Measurements from ENCODE around the gene HSD17B3.
"Not testable (repeated sequence)": the region's sequence is repeated elsewhere in the genome, so short reads cannot be mapped to it uniquely, and the experiment has no call there.

The HSD17B3 gene

GRCh38 chr9:96236337-96236736 is 65.6 kb downstream of the HSD17B3 start:
- not testable (repeated sequence) for DNase-seq (ENCODE audit: low read depth)

- peak; percentile 23 for DNase-seq (ENCODE audit: low read depth)
Observed at GRCh38 chr9:96232539-96233241, 69.3 kb downstream of the HSD17B3 start.

DNA sequence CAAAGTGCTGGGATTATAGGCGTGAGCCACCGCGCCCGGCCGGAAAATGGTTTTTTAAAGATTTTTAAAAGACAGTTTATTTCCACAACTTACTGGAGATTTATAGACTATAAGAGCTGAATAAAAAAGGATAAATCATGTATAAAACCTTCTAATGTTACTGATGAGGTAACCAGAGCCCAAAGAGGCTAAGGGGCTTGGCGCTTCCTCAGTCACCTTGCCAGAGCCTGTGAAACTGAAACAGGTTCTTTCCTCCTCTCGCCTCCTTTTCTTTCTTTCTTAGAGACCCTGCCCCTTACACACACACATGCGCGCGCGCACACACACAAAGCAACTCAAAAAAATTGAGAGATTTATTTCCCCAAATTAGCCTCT is 69.8 kb downstream of the HSD17B3 start:
- no peak for DNase-seq (ENCODE audit: low read depth)

DNA sequence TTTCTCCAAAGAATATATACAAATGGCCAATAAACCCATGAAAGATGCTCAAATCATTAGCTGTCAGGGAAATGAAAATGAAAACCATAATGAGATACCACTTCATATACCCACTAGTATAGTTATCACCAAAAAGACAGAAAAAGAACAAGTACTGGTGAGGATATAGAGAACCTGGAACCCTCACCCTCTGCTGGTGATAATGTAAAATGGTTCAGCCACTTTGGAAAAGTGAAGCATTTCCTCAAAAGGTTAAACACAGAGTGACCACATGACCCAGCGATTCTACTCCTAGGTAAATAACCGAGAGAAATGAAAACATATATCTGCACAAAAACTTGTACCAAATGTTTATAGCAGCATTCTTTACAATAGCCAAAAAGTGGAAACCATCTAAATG is 72.0 kb downstream of the HSD17B3 start:
- DNase-seq (ENCODE audit: low read depth), result no peak

DNA sequence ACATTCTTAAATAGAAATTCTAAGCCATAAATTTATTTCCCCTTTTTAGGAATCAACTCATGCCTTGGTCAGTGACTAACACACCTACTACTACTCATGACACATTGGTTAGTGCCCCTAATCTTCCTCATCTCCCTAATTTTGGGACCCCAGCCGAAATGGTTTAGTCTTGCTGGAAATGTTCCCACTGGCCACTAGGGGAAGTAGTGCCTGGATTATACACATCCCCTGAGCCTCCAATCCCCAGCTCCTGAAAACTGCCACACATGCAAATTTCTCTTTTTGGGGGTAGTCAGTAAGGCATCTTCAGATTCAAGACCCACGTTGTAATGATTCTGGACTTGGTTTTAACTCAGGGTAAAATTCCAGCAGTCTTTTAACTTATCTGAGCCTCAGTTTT is 79.8 kb downstream of the HSD17B3 start:
- no peak for DNase-seq (ENCODE audit: low read depth)

DNA sequence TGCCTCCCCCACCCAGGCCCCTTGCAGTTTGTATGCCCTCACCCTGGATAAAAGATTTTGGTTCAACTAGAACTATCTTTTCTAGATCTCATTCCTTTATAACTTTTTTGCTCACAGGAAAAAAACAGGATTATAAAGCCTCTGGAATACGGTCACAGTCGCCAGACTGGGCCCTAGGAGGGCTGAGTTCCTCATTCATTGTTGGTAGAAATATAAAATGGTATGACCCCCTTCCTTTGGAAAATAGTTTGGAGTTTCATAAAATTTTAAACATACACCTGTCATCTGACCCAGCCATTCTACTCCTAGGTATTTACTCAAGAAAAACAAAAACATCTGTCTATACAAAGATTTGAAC is 82.1 kb downstream of the HSD17B3 start:
- DNase-seq (ENCODE audit: low read depth), result no peak

GRCh38 chr9:96219026-96219899 is 82.7 kb downstream of the HSD17B3 start:
- no peak for DNase-seq (ENCODE audit: low read depth)

- DNase-seq (ENCODE audit: low read depth), result peak; percentile 12
Observed at GRCh38 chr9:96217754-96218693, 84.0 kb downstream of the HSD17B3 start.

DNA sequence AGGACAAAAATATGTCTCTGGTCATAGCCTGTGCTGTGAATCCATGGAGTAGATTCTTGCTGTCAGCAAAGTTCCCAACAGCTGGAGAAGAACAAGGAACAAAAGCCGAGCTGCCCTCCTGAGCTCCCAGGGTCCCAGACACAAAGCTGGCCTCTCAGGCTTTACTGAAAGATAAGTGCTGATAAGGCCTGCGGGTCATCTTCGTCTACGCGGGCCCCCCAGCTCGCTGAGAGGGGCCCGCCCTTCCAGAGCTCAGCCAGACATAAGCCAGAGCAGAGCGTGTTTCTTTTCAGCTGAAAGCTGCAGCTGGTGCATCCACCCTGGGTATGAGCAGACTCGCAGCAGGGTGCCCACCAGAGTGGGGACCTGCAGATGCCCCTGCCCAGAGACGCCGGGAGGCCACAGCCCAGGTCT is 84.7 kb downstream of the HSD17B3 start:
- no peak for DNase-seq (ENCODE audit: low read depth)

DNA sequence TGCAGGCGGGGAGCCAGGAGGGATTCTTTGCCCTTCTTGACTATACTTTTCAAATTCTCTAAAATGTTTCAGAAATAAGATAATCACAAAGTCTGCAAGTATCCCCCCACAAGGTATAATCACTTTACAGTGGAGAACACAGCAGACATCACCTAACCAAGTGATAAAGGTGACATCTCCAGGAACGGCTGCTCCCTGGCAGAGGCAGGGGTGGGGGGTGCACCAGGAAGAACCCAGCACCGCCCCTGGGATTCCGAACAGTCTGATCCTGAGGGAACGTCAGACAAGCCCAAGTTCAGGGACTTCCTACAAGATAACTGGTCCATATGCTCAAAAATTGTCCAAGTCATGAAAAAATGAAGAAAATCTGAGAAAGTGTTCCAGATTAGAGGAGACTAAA is 85.4 kb downstream of the HSD17B3 start:
- no peak for DNase-seq (ENCODE audit: low read depth)

DNA sequence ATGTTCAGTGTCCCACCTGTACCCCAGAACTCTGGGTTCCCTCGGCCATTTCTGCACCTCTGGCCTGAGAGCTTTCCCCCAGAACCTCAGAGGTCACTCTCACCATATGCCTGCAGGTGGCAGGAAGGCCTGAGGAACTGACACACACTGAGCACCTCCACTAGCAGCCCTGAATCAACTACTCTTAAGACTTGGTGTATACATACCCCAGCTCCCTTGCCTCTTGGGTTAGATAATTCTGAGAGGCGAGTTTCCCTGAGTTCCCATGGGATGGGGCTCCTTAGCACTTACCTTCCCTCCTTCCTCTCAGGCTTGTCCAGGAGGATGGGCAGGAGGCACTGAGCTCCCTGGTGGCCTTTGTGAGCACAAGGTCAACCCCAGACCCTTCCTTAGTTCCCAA is 86.1 kb downstream of the HSD17B3 start:
- DNase-seq (ENCODE audit: low read depth), result no peak

- no peak for DNase-seq (ENCODE audit: low read depth)
Observed at GRCh38 chr9:96214635-96215034, 87.3 kb downstream of the HSD17B3 start.

- DNase-seq (ENCODE audit: low read depth), result peak; percentile 84
Observed at GRCh38 chr9:96209407-96210271, 92.3 kb downstream of the HSD17B3 start.

- no peak for DNase-seq (ENCODE audit: low read depth)
Observed at GRCh38 chr9:96206156-96206751, 95.7 kb downstream of the HSD17B3 start.

DNA sequence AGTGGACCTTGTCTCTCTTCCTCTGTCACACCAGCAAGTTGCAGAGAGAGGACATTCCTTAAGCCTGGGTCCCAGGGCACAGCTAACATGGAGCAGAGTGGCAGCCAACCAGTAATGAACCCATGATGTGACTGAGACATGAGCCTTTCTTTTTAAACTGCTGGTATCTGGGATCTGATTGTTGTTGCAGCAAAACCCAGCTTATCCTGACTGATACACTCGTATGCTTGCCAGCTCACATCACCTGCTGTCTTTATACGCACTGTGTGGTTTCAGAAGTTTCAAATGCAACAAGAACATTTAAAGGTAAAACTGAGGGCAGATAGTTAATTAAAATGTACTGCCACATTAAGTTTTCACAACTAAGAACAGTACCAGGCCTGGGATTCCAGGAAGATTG is 97.1 kb downstream of the HSD17B3 start:
- no peak for DNase-seq (ENCODE audit: low read depth)

- peak; percentile 15 for DNase-seq (ENCODE audit: low read depth)
Observed at GRCh38 chr9:96203867-96204501, 98.0 kb downstream of the HSD17B3 start.

- DNase-seq (ENCODE audit: low read depth), result no peak
Observed at GRCh38 chr9:96202971-96203780, 98.8 kb downstream of the HSD17B3 start.

GRCh38 chr9:96201140-96201539 is 100.8 kb downstream of the HSD17B3 start:
- no peak for DNase-seq (ENCODE audit: low read depth)

GRCh38 chr9:96199006-96199405 is 103.0 kb downstream of the HSD17B3 start:
- no peak for DNase-seq (ENCODE audit: low read depth)

DNA sequence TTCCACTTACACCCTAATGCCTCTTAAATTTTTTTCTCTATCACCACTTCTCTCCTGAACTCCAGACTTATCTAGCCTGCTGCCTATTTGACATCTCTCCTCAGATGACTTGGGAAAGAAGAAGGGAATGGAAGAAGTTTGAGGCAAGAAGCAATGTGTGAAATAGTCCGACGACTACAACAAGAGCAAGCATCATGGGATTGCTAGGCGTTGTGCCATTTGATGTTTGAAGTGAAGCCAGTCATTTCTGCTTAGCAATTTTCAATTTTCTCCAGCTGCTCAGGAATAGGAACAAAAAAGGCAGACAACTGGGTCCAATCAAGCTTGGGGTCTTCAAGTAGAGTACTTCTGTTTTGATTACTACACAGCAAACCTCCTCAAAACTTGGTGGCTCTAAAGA is 106.4 kb downstream of the HSD17B3 start:
- no peak for DNase-seq (ENCODE audit: low read depth)

Measured in GM04504 (cell line).